Esophagus mucosa (tissue), 1 donor: ENCODE results near the gene LMO1. TPM values are rescaled to one million over a fixed set of nuclear protein-coding genes. Genes with fewer than 3 reads are reported as not detected.

ENCODE experiments used
- ATAC-seq: fragments of 200-7000 bp; cut with Tn5 transposase; one replicate; pipeline ENCODE4 v1.9.1; 2020
- total RNA-seq: library from RNA; stranded (reverse); gene quantifications from one replicate; pipeline ENCODE4 v1.2.4, GENCODE V29; 2023
- donor health status: DM: yes; HTN: yes; CAD: no.

The LMO1 gene
- total RNA-seq, 1 donor from 2014 or later = not detected

DNA sequence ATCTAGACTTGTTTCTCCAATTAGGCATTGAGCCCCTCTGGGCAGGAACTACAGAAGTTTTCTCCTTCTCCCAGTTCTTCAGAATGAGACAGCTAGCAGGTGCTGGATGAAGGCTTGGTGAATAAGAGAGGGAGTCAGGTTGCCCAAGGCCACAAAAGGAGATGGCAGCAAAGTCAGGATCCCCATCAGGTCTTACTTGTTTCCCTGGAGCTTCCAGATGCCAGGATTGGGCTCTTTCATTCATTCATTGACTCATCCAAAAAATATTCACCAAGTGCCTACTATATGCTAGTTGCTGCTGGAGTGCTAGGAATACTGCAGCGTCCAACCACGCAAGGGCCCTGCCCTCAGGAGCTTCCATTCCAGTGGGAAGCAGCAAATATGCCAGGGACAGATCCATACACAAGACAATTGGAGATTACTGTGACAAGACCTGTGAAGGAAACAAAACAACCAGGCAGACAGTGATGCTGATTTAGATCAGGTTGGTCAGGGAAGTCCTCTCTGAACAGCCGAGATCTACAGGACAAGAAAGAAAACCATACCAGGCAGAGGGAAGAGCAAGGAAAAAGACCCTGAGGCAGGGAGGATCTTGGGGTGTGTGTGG, 24.6 kb upstream of the LMO1 start:
- peak; percentile 74 for ATAC-seq

DNA sequence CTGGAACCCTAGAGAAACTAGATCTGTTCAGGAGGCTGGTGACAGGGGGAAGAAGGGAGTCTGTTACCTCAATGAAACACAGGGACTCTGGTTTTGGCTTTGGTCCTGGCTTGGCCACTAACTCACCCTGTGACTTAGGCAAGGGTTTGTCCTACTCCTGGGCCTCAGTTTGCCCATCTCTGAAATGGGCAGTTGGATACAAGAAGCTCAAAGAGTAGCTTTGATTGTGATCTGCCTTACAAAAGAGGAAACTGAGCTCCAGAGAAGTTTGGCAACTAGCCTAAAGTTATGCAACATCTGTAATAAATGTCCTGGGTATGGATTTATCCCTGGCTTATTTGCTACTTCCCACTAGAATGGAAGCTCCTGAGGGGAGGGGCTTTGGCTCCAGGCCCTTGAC, 24.0 kb upstream of the LMO1 start:
- peak; percentile 5 for ATAC-seq

DNA sequence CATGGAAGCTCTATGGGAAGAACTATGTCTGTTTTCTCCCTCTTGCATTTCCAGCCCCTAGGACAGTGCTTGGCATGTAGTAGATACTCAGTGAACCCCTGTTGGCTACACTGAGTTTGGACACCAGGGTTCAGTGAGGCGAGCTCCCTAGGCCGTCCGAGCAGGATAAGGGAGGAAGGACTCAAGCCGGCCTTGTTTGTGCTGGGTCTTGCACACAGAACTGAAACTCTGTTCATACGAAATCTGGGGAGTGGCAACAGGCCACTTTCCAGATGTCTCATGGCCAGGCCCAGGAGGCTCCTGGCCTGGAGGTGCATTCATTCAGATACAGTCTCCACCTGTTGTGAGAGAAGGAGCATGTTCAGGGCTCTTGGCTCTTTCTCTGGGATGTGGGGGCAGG, 23.6 kb upstream of the LMO1 start:
- no peak for ATAC-seq

DNA sequence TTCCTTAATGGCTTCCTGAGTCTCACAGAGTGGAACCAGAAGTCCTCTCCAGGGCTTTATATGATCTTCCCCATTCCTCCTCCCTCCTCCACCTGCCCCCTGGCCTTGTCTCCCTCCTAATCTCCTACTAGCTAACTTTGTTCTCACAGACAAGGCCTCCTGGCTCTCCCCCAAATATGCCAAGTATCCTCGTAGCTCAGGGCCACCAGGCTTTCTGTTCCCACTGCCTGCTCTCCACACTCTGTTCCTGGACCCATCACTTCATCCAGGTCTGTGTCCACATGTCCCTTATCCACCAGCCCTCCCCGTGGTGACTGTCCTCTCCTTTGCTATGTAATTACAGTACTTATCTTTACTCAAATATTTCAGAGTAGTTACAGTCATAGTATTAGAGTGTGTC, 23.2 kb upstream of the LMO1 start:
- no peak for ATAC-seq

DNA sequence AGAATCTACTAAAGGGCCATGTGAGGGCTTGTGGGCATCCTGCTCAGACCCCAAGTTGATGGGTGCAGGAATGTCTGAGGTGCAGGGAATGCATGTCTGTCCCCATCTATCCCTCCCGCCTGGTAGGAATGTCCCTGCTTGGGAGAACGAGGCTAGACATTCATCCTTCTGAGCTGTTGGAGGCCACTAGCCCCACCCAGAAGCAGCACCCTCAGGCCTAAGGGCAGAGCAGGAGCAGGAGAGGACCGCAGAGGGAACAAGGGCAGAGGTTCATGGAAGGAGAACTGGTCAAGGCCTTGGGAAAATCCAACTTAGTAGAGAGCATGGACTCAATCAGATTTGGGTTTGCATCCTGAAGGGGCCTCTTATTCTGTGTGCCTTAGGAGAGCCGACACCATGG, 22.1 kb upstream of the LMO1 start:
- no peak for ATAC-seq

DNA sequence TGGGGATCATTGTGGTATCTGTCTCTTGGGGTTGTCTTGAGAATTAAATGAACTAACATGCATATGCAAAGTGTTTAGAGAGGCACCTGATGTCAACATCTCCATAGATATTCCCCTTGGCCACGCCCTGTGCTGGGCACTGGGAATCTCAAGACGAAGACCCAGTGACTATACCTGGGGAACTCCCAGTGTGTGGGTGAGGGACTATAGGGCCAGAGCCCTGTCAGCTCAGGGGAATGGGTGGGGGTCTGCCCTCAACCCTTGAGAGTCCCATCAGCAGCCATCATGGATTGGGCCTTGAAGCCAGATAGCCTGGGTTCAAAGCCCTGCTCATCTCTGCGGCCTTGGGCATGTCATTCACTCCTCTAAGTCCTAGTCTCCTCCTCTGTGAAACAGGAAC, 21.6 kb upstream of the LMO1 start:
- ATAC-seq = no peak

DNA sequence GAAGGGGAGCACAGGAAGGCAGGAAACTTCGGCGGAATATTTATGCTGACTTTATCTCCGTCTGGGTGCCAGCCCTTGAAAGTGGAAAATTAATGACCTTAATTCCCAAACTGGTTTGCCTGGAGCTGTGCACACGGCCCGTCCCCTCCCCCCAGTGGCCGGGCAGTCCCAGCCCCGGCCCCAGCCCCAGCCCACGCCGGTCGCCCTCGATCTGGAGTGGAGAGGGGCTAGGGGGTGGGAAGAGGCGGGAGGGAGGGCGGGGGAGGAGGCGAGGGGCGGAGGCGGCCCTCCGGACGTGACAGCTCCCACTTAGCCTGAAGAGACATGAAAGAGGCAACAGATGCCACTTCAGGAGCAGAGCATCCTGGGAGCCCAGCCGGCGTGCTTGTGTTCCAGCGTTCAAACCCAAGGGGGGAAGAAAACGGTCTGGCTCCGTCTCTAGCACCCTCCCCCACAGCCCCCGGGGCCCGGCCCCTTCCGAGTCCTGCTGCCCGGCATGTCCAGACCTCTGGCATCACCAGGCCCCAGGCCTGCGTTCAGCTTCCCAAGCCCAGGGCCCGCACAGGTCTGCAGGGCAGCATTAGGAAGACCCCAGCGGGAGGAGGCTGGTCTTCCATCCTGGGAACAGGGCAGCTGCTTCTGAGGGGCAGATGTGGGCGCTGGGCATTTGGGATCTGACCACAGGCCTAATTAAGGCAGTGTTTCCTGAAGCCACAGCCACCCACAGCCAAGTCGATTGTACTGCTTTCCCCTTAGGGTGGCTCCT, 20.0 kb upstream of the LMO1 start:
- no peak for ATAC-seq

DNA sequence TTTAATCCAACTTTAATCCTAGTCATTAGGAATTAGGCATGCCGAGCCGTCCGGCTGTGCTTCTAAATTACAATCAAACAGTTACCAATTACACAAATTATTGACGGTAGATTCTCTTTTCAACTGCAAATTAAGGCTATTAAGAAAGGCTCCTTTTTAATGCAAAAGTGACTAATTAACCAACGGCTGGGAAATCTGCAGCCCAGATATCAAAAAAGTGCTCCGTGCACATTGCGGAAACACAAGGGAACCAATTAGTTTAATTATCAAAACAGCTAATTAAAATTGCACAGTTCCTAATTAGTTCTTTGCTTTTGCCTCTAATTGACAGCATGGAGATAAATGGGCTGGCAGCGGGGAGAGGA, 19.4 kb upstream of the LMO1 start:
- no peak for ATAC-seq

DNA sequence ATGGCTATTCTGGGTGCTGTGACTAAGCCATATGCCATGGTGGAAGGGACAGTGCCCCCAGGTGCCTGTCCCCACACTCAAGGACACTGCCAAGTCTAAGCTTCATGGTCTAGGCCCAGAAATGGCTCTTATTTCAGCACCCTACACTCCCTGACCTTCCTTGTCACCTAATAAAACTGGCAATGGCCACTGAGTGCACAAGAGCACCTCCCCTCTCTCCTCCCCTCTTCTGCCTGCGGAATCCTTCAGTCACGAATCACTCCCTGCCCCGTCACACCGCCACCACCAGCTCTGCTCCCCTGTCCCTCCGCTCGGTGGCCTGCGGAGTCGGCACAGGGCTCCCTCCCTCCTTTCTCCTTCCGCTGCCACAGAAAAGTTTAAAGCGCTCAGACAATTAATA, 19.0 kb upstream of the LMO1 start:
- no peak for ATAC-seq

DNA sequence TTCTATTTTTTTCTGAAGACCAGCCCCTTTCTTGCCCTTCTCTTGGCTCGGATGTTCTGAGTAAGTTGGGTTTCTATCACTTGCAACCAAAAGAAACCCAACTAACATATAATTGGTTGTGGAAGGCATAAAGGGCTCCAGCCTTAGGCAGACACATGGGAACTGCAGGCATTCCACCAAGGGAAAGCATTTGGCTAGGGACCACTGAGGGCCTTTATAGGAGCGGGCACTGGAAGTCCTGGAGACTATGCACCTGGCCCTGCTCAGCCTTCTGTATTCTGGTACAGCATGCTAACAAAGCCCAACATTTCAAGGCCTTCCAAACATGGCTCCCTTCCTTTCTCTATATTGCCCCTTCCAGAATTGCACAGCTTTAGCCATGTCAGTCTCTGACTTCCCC, 17.6 kb upstream of the LMO1 start:
- ATAC-seq = no peak

DNA sequence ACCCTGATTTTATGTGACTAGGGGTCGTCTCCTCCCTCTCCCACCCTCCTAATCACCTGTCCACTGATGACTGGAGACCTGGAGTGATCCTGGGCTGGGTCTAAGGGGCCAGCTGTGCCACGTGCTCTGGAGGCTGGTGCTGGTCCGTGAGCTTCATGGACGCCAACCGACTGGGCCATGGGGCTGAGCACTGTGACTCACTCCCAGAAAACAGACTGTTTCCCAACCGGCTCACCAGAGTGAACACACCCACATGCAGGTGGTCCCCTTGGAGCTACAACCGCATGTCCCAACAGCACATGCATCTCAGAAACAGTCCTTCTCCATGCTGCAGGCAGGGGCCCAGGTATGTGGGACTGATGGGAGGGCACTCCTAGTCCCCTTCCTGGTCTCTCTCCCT, 14.0 kb upstream of the LMO1 start:
- ATAC-seq = peak; percentile 82

DNA sequence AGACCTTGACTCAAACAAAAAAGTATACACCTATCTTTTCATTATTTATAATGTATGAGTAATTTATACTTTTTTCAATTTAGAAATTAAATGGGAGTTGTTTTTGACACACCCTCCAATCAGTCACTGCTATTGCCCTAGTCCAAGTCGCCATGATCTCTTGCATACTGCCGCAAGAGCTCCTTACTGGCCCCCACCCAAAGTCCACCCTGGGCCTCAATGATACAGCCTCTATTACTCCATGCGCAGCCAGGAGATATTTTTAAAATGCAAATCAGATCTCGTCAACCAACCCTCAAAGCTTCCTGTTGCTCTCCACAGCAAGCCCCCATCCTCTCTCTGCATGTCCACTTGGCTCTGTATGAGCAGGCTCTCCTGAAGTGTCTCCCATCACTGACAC, 12.8 kb upstream of the LMO1 start:
- ATAC-seq = no peak

DNA sequence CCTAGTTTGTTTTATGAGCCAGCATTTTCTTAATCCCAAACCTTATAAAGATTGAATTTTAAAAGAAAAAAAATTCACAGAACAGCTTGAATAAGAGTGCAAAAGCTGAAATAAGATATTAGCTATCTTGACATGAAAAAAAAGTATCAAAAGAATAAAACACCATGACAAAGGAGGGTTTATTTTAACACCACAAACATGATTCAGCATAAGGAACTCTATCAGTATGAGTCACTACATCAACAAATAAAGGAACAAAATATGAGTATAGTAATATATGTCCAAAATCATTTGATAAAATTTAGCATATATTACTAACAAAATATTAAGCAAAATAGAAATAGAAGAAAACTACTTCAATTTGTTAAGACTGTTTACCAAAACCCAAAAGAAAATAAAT, 9.6 kb upstream of the LMO1 start:
- ATAC-seq = no peak

DNA sequence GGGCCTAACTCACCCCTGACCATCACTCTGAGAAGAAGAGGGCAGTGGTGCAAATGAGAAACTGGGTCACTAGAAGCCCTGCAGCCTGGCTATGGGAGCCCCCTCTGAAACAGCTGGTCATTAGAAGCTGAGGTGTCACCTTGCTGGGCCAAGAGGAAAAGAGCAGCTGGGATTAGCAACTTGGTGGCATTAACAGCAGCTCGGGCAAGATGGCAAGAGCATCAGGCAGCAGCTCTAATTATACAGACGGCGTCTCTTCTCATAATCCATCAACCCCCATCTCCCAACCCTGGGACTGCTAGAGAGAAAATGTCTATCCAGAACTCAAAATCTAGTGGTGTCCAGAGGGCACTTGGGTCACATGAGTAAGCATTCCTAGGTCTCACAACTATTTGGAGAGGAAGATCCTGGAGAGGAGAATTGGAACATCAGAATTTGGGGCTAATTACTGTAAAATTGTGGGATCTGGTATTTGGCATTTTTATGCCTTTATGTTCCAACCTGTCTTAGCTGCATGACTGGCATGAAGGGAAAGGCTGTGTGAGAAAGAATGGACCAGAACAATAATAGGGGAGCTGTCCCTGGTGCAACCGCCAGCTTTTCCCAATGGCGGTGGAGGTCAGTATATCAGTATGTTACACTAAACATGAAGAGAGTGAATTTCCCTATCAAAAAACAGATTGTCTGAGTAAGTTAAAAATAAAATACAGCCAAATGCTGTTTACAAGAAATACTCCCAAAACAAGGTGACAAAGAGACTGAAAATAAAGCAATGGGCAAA, 7.6 kb upstream of the LMO1 start:
- ATAC-seq = no peak

DNA sequence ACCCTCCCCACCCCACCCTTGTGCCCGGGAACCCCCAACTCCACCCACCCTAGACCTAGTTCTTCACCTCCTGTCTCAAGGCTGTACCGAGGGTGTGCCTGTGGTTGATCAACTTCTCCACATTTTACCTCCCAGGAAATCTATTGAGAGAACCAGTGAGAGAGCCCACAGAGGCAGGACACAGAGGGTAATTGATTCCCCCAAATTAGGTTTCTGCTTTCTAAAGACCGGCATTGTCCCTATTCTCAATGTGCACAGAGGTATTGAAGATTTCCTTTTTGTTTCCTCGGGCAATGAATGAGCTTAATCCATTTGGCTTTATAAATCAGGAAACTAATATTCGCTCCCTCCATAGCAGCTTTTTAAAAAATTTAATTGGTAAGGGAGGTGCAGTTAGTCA, 6.0 kb upstream of the LMO1 start:
- no peak for ATAC-seq

DNA sequence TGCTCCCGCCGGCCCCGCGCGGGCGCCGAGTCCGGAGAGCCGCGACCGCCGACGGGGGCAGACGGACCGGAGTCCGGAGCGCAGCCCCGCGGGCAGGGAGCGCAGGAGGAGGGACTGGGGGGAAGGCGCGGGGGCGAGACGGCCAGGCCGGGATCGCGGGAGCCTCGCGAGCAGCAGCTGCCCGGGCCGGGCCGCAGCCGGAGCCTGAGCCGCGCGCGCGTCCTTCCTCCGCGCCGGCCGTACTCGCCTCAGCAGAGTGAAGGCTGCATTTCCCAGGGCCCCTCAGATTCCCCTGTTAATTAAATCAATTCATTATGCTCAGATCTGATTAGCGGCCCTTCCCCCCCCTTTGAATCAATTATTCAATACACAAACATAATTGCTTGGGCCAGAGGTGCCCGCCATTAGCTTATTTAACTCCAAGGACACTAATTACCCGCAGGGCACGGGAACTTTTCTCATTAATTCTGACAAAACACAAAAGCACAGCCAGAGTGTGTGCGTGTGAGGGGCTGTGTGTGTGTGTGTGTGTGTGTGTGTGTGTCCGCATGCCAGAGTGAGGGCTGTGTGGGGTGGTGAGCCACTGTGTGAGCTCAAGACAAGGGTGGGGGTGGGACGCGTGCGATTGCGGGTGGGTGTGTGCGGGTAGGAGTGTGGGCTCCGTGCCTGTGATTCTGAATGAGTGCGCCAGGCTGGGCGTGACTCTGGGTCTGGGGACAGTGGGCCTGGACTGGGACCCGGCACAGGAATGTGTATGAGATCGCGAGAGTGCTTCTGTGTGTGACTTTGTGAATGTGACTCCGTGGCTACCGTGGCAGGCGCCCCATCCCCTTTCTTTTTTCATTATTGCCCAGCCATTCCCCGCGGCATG, 5.1 kb upstream of the LMO1 start:
- ATAC-seq = peak; percentile 6

DNA sequence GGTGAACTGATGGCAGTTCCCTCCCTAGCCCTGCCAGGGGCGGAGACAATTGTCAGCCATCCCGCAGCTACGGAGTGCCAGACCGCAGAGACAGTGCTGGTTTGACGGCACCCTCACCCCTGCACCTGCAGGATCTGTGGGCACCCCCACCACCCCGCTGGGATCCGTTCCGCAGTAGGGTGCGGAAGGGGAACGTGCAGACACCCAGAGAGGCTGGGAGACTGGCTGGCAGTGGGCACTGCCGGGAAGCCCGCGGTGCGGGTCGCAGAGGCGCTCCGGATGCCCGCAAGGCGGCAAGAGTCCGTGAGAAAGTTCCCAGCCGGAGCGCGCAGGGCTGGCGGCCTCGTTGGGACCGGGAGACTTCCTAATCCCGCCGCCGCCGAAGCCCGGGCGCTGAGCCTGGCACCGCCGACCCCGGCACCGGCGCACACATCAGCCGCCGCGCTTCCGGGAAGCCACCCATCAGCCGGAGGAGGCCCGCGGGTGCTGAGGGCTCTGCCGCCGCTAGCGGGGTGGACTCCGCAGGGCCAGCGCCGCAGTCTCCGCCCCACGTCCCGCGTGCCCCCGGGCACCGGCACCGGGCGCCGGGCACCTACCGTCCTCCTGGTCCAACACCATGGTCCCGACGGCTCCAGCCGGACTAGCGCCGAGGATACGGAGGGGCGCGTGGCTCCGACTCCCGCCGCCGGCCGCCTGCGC, 4.3 kb upstream of the LMO1 start:
- peak; percentile 27 for ATAC-seq

DNA sequence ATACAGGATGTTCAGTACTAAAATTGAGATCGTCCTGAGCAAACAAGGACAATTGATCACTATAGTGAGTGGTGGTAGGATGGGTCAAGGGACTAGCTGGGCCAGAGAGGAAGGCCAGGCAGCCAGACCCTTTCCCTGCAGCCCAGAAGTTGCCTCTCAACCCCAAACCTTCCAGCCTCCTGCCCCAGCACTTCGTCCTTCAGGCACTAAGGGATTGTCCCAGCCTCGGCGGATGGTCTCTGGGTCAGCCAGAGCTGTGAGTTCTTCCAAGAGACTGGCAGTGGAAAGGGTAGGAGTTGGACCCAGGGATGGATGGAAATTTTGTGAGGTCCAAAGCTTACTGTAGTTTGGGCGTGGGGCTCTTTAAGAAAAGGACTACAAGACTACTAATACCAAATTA, 3.6 kb upstream of the LMO1 start:
- ATAC-seq = no peak

DNA sequence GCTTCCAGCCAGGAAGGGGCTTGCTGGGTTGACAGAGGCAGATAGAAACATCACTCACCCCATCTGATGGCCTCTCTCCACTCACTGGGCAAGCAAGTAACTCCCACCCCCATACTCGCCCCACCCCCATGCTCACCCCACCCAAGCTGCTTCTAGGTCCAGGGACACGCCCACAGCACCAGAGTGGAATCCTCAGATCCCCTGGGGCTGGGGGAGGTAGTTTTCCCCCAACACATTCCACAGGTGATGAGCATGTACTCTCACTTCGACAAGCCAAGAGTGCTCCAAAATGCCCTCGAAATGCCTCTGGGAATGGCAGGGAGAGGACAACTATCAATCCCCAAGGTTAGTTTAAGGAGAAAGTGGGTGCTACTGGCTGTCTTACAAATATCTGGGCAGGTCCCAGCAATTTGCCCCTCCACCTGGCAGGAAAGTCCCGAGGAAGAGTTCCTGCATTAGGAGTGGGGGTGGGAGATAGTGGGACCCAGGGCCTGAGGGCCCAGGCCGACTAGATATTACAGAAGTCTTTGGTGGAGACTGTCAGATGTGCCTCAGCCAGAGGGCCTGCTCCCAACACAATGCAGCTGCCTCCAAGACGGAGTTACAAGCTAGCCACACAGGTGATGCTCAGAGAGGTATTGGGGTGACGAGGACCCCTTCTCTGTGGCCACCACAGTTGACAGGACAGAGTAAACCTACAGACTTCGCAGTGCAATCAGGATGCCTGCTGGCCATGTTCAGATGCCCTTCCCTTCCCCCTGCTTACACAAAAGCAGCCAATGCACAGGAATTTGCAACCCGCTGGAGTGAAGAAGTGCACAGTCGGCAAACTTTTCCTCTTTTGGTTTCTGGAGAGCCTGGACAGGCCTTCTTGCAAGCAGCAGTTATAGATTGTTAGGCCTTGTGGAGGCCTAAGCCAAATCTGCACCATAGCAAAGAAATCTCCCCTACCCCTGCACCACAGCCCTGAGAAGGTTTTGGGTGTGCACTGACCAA, 2.9 kb upstream of the LMO1 start:
- ATAC-seq = no peak

DNA sequence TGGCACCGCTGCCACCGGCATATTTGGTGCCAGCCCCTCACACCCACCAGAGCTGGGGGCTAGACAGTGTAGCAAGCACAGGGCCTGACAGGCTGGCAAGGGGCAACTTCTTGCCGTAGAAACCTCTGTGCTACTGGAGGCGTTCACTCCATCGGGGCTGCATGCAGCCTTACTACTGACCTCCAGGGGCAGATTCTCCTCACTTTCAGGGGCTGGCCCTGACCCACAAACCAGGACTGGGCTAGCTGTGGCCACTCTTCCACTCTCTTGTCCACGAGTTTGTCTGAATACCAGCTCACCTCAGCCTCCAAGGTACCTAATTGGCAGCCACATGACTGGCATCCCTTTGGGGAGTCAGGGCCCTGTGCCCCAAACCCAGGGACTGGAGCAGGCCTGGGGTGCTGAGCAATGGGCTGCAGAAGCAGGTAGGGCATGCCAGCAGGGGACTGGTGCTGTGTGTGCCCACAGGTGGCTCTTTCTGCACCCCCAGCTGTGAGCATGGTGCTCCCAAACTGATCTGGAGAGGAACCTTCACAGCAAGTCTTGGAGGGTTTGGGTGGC, 2.1 kb upstream of the LMO1 start:
- ATAC-seq = no peak
